HepG2 (cell line): ENCODE results near the gene MMP24OS. TPM values are rescaled to one million over a fixed set of nuclear protein-coding genes. Genes with fewer than 3 reads are reported as not detected.

Experiments used
- CREM ChIP-seq, 2 experiments: sonication (generic) in 1 of 2; formaldehyde crosslinking in 1 of 2; IDR thresholded peaks; 2 replicates each; pipeline versions ENCODE4 v1.4.0 to v1.6.1; 2016 to 2020; ENCODE audit warnings: antibody characterized with exemption in 1 of 2, mild to moderate bottlenecking in 1 of 2, missing genetic modification reagents in 1 of 2
- ELF3 ChIP-seq: IDR thresholded peaks from 2 replicates; pipeline ENCODE4 v1.6.1; 2016; ENCODE audit warnings: missing genetic modification reagents, missing compliant biosample characterization
- FOXA1 ChIP-seq, 2 experiments: fragments of 450-650 bp in 1 of 2; sonication (generic) in 1 of 2; formaldehyde crosslinking in 1 of 2; IDR thresholded peaks; 2 replicates each; pipeline versions ENCODE4 v1.4.0 to v1.6.1; 2016 to 2020; ENCODE audit warnings: missing genetic modification reagents in 1 of 2
- GATAD1 ChIP-seq: IDR thresholded peaks from 2 replicates; pipeline ENCODE4 v1.6.1; 2016; ENCODE audit warnings: missing genetic modification reagents, missing compliant biosample characterization
- HNF4A ChIP-seq: sonication (generic); formaldehyde crosslinking; IDR thresholded peaks from 2 replicates; pipeline ENCODE4 v1.4.0; 2020; ENCODE audit warnings: missing genetic modification reagents
- HOXA5 ChIP-seq: sonication (generic); formaldehyde crosslinking; IDR thresholded peaks from 2 replicates; pipeline ENCODE4 v1.4.0; 2020; ENCODE audit warnings: missing genetic modification reagents
- HOXA7 ChIP-seq: sonication (generic); formaldehyde crosslinking; IDR thresholded peaks from 2 replicates; pipeline ENCODE4 v1.8.1; 2022; ENCODE audit warnings: mild to moderate bottlenecking, missing genetic modification reagents, moderate library complexity
- MIXL1 ChIP-seq: IDR thresholded peaks from 2 replicates; pipeline ENCODE4 v1.6.1; 2016
- MYC ChIP-seq: sonication (generic); formaldehyde crosslinking; IDR thresholded peaks from 2 replicates; pipeline ENCODE4 v1.9.0; 2021; ENCODE audit warnings: missing genetic modification reagents, borderline replicate concordance
- PHF21A ChIP-seq: sonication (generic); formaldehyde crosslinking; IDR thresholded peaks from 2 replicates; pipeline ENCODE4 v1.5.0; 2020; ENCODE audit warnings: mild to moderate bottlenecking, missing genetic modification reagents
- PRMT3 ChIP-seq: sonication (generic); formaldehyde crosslinking; IDR thresholded peaks from 2 replicates; pipeline ENCODE4 v1.8.1; 2022; ENCODE audit warnings: low read depth, mild to moderate bottlenecking, moderate library complexity, missing genetic modification reagents, borderline replicate concordance
- ZBTB21 ChIP-seq: sonication (generic); formaldehyde crosslinking; IDR thresholded peaks from 2 replicates; pipeline ENCODE4 v1.4.0; 2020; ENCODE audit warnings: missing genetic modification reagents
- ZBTB34 ChIP-seq: sonication (generic); formaldehyde crosslinking; IDR thresholded peaks from 2 replicates; pipeline ENCODE4 v1.8.0; 2022; ENCODE audit warnings: mild to moderate bottlenecking, missing genetic modification reagents
- ZBTB46 ChIP-seq: sonication (generic); formaldehyde crosslinking; IDR thresholded peaks from 2 replicates; pipeline ENCODE4 v1.4.0; 2020; ENCODE audit warnings: mild to moderate bottlenecking, missing genetic modification reagents, borderline replicate concordance
- ZNF20 ChIP-seq: sonication (generic); formaldehyde crosslinking; IDR thresholded peaks from 2 replicates; pipeline ENCODE4 v1.4.0; 2020; ENCODE audit warnings: mild to moderate bottlenecking, moderate library complexity, missing genetic modification reagents
- ZNF280D ChIP-seq: sonication (generic); formaldehyde crosslinking; IDR thresholded peaks from 2 replicates; pipeline ENCODE4 v1.5.1; 2020; ENCODE audit warnings: mild to moderate bottlenecking, missing genetic modification reagents
- ZNF292 ChIP-seq: sonication (generic); formaldehyde crosslinking; IDR thresholded peaks from 2 replicates; pipeline ENCODE4 v1.8.1; 2022; ENCODE audit warnings: mild to moderate bottlenecking, low read depth, missing genetic modification reagents, borderline replicate concordance
- ZNF512B ChIP-seq: sonication (generic); formaldehyde crosslinking; IDR thresholded peaks from 2 replicates; pipeline ENCODE4 v1.5.1; 2020; ENCODE audit warnings: missing genetic modification reagents, mild to moderate bottlenecking, borderline replicate concordance
- polyA plus RNA-seq, 8 experiments: library from polyadenylated mRNA; depleted of rRNA in 3 of 8; stranded (reverse) in 7 of 8; unstranded in 1 of 8; fragments of >200 nt; fragmentation: Illumina TruSeq in 4 of 8; extraction: Trizol in 4 of 8; gene quantifications; 2 replicates each; pipeline versions ENCODE4 v1.2.1 to v1.2.3, GENCODE V29; 2011 to 2016; ENCODE audit warnings: low read depth in 4 of 8, missing spikeins in 1 of 8, mixed read lengths in 1 of 8; ENCODE audit not compliant: insufficient read depth in 1 of 8
- total RNA-seq, 5 experiments: library from RNA; depleted of rRNA; stranded (reverse); fragments of >200 nt; fragmentation: Illumina TruSeq; extraction: Trizol; gene quantifications; 2 replicates each; pipeline ENCODE4 v1.2.3, GENCODE V29; 2016; ENCODE audit warnings: low read depth in 1 of 5

MMP24OS gene
- total and polyA plus RNA-seq, 2 of the 13 experiments (the other 11 are each of a cell fraction or from before 2014, with no cell fraction given) = 6.0 to 8.5 TPM

GRCh38 chr20:35327074-35327976 lies 49.4 kb upstream of the MMP24OS start (continued):
- TF ChIP-seq ZNF20 (CRISPR knock-in tag) (no peak), CREM (IDR thresholded peaks at IDR 0.05) (peak; percentile 93), CREM (CRISPR knock-in tag; IDR thresholded peaks at IDR 0.05) (no peak), PRMT3 (CRISPR knock-in tag) (peak; percentile 81), ZNF292 (peak; percentile 98), PHF21A (CRISPR knock-in tag) (peak; percentile 99), HNF4A (peak; percentile 100), ZBTB46 (peak; percentile 16; the same call in 1 of the 2 replicates), MYC (no peak), MIXL1 (CRISPR knock-in tag) (peak; percentile 100), HOXA7 (CRISPR knock-in tag) (no peak), HOXA5 (CRISPR knock-in tag) (peak; percentile 93; the same call in 1 of the 2 replicates), ZBTB34 (CRISPR knock-in tag) (peak; percentile 95), ELF3 (CRISPR knock-in tag) (peak; percentile 99), ZNF512B (peak; percentile 53; the same call in 1 of the 2 replicates), ZBTB21 (peak; percentile 59), ZNF280D (peak; percentile 40; the same call in 1 of the 2 replicates), GATAD1 (CRISPR knock-in tag) (peak; percentile 80), FOXA1 (IDR thresholded peaks at IDR 0.05) (no peak), FOXA1 (CRISPR knock-in tag; IDR thresholded peaks at IDR 0.05) (peak; percentile 82)
